GM23338 (cell line): ENCODE results near the gene DHRS12.

Experiments used
- CTCF ChIP-seq, 2 experiments: fragments of 200-600 bp in 1 of 2; sonication (generic) in 1 of 2; conservative IDR thresholded peaks; 2 replicates each; pipeline versions ENCODE4 v1.5.1 to v1.6.1; 2016 to 2017; ENCODE audit warnings: antibody characterized with exemption in 2 of 2, low read depth in 2 of 2, mild to moderate bottlenecking in 2 of 2, moderate library complexity in 1 of 2
- EZH2 ChIP-seq: fragments of 200-600 bp; sonication (generic); IDR thresholded peaks from one replicate; pipeline ENCODE4 v1.8.0; 2017; ENCODE audit warnings: antibody characterized with exemption, mild to moderate bottlenecking, low read depth; ENCODE audit not compliant: unreplicated experiment

GRCh38 chr13:51734786-51735185 lies 69.2 kb downstream of the DHRS12 start:
- TF ChIP-seq CTCF (conservative IDR thresholded peaks at IDR 0.05; ENCODE audit: low read depth in 2 of 2) (no peak), EZH2 (no peak)
